SK-N-SH (cell line): ENCODE measurements around the gene CLASP2. TPM values are rescaled to one million over a fixed set of nuclear protein-coding genes. Genes with fewer than 3 reads are reported as not detected.
A peak's percentile ranks its signal among the peaks of the same experiment; 100 is the strongest.

Experiments used
- CTCF ChIA-PET: fragments of 300-600, 350-600 bp; formaldehyde crosslinking; extraction: SDS; loops from one replicate; lab custom pipeline; 2021; lab: Yijun Ruan, JAX
- POLR2A ChIA-PET: fragments of 350-600 bp; sonication (Branson Sonifier 250); formaldehyde crosslinking; extraction: SDS; loops from one replicate; lab custom pipeline; 2020; ENCODE audit warnings: antibody characterized with exemption, inconsistent platforms; lab: Yijun Ruan, JAX
- DNase-seq: peaks from one replicate; pipeline ENCODE4 v3.0.0; 2012
- H2AFZ ChIP-seq: fragments of 200-600 bp; sonication (generic); 2 replicates; pipeline ENCODE4 v1.8.1; 2016; ENCODE audit warnings: antibody characterized with exemption, mild to moderate bottlenecking, low read depth
- H3F3A ChIP-seq: fragments of 200-600 bp; sonication (generic); replicated peaks from 2 replicates; pipeline ENCODE3; 2016; ENCODE audit warnings: antibody characterized with exemption, mild to moderate bottlenecking; ENCODE audit not compliant: insufficient read depth
- H3K27ac ChIP-seq, 2 experiments: fragments of 200-500 bp in 1 of 2; fragments of 200-600 bp in 1 of 2; sonication (Bioruptor generic) in 1 of 2; sonication (generic), shearing (Covaris generic) in 1 of 2; 2 replicates each; pipeline versions ENCODE4 v1.5.1 to v1.6.1; 2014 to 2016; ENCODE audit warnings: low read depth in 2 of 2, inconsistent platforms in 1 of 2, low read length in 1 of 2, mild to moderate bottlenecking in 1 of 2, mixed read lengths in 1 of 2
- H3K27me3 ChIP-seq: fragments of 200-600 bp; sonication (generic), shearing (Covaris generic); 2 replicates; pipeline ENCODE4 v1.6.1; 2016; ENCODE audit warnings: mixed run types; ENCODE audit not compliant: insufficient read depth
- H3K36me3 ChIP-seq, 2 experiments: fragments of 200-500 bp in 1 of 2; fragments of 200-600 bp in 1 of 2; sonication (Bioruptor generic) in 1 of 2; sonication (generic) in 1 of 2; replicated peaks in 1 of 2; 2 replicates each; pipeline versions ENCODE3 to v1.5.1; 2014 to 2016; ENCODE audit warnings: low read length in 1 of 2, mild to moderate bottlenecking in 1 of 2; ENCODE audit not compliant: insufficient read depth in 2 of 2, control insufficient read depth in 1 of 2
- H3K4me1 ChIP-seq, 2 experiments: fragments of 200-500 bp in 1 of 2; fragments of 200-600 bp in 1 of 2; sonication (Bioruptor generic) in 1 of 2; sonication (generic), shearing (Covaris generic) in 1 of 2; 2 replicates each; pipeline versions ENCODE4 v1.5.1 to v1.6.1; 2014 to 2016; ENCODE audit warnings: low read depth in 1 of 2, low read length in 1 of 2, mixed run types in 1 of 2; ENCODE audit not compliant: insufficient read depth in 2 of 2, control insufficient read depth in 1 of 2
- H3K4me2 ChIP-seq: fragments of 200-600 bp; sonication (generic), shearing (Covaris generic); 2 replicates; pipeline ENCODE4 v1.6.1; 2017; ENCODE audit warnings: mixed run types
- H3K4me3 ChIP-seq, 2 experiments: fragments of 200-500 bp in 1 of 2; fragments of 200-600 bp in 1 of 2; sonication (Bioruptor generic) in 1 of 2; sonication (generic), shearing (Covaris generic) in 1 of 2; 2 replicates each; pipeline versions ENCODE4 v1.5.1 to v1.8.1; 2014 to 2016; ENCODE audit warnings: low read depth in 2 of 2, inconsistent platforms in 1 of 2, low read length in 1 of 2, mild to moderate bottlenecking in 1 of 2, mixed read lengths in 1 of 2, moderate library complexity in 1 of 2
- H3K79me2 ChIP-seq: fragments of 200-600 bp; sonication (generic); 2 replicates; pipeline ENCODE4 v1.8.1; 2017; ENCODE audit warnings: mild to moderate bottlenecking; ENCODE audit not compliant: insufficient read depth
- H3K9ac ChIP-seq: fragments of 200-600 bp; sonication (generic); 2 replicates; pipeline ENCODE4 v1.6.1; 2017; ENCODE audit warnings: mixed run types
- H3K9me2 ChIP-seq: fragments of 200-600 bp; sonication (generic); 2 replicates; pipeline ENCODE4 v1.6.1; 2017; ENCODE audit warnings: mixed run types
- H3K9me3 ChIP-seq: fragments of 200-600 bp; sonication (generic); 2 replicates; pipeline ENCODE4 v1.6.1; 2017; ENCODE audit warnings: mixed run types, mild to moderate bottlenecking, moderate library complexity
- H4K20me1 ChIP-seq: fragments of 200-600 bp; sonication (generic); 2 replicates; pipeline ENCODE4 v1.6.1; 2017; ENCODE audit warnings: mild to moderate bottlenecking, mixed run types; ENCODE audit not compliant: insufficient read depth
- FOSL2 ChIP-seq: IDR thresholded peaks from 2 replicates; pipeline ENCODE4 v1.4.0; 2012; ENCODE audit warnings: low read depth, mild to moderate bottlenecking, moderate library complexity, borderline replicate concordance
- FOXM1 ChIP-seq: IDR thresholded peaks from 2 replicates; pipeline ENCODE4 v1.4.0; 2012; ENCODE audit warnings: low read depth, mild to moderate bottlenecking
- JUND ChIP-seq: IDR thresholded peaks from 2 replicates; pipeline ENCODE4 v1.4.0; 2012
- POLR2AphosphoS5 ChIP-seq: IDR thresholded peaks from 2 replicates; pipeline ENCODE4 v1.6.1; 2012; ENCODE audit warnings: low read depth, low read length
- TAF1 ChIP-seq: IDR thresholded peaks from 2 replicates; pipeline ENCODE4 v1.6.1; 2012; ENCODE audit warnings: low read depth, mild to moderate bottlenecking, low read length, moderate library complexity, borderline replicate concordance
- WGBS: methylation state at CpG from one replicate; pipeline ENCODE4 v1.1.6; 2017; ENCODE audit warnings: low lambda C conversion rate; 5-methylcytosine and 5-hydroxymethylcytosine counted together
- polyA plus RNA-seq, 3 experiments: library from polyadenylated mRNA; depleted of rRNA; stranded (reverse); fragments of >200 nt; gene quantifications; 2 replicates each; pipeline ENCODE4 v1.2.3, GENCODE V29; 2012

The CLASP2 gene
- polyA plus RNA-seq, 1 of the 3 experiments (the other 2 are of a cell fraction) = 13.2 TPM

GRCh38 chr3:33578325-33579177 lies 139.5 kb downstream of the CLASP2 start:
- peak overlapping the region in 1 of 2 experiments; percentile 51 for H3K27ac ChIP-seq
- peak; percentile 15; the same call in 1 of the 2 replicates for TF ChIP-seq JUND
- peak; percentile 20; the same call in 1 of the 2 replicates for TF ChIP-seq FOSL2
- TF ChIP-seq TAF1 = no peak
- H2AFZ ChIP-seq = no peak overlapping the region
- H3K4me3 ChIP-seq = no peak overlapping the region
- WGBS = 48% methylated on average over 2 of the region's 2 CpGs
- peaks cover 11% of the 10 kb centered on the region for H3F3A ChIP-seq
- no peak overlapping the region for H3K4me2 ChIP-seq
- H3K9me3 ChIP-seq = no peaks in the 10 kb centered on the region
- no peak overlapping the region for H3K9ac ChIP-seq
- H3K4me1 ChIP-seq = peaks cover 0 to 9% of the 10 kb centered on the region in 2 experiments; a peak in 2 of 4 replicates
- H3K27me3 ChIP-seq = no peaks in the 10 kb centered on the region
- H4K20me1 ChIP-seq = no peaks in the 10 kb centered on the region
- ChIA-PET CTCF (no interaction called here), POLR2A (no interaction called here)
- H3K36me3 ChIP-seq = peaks cover 33 to 56% of the 10 kb centered on the region in 2 experiments
- H3K9me2 ChIP-seq = no peaks in the 10 kb centered on the region
- no peak for DNase-seq
- no peaks in the 10 kb centered on the region for H3K79me2 ChIP-seq

GRCh38 chr3:33577588-33577987 lies 140.5 kb downstream of the CLASP2 start:
- POLR2A ChIA-PET = no interaction called here
- Histone ChIP-seq H4K20me1 (no peaks in the 10 kb centered on the region), H3K4me1 (peaks cover 0 to 9% of the 10 kb centered on the region in 2 experiments; a peak in 2 of 4 replicates), H3K36me3 (peaks cover 37 to 57% of the 10 kb centered on the region in 2 experiments), H3K79me2 (no peaks in the 10 kb centered on the region), H3K9me3 (no peaks in the 10 kb centered on the region), H3K27me3 (no peaks in the 10 kb centered on the region), H3K9me2 (no peaks in the 10 kb centered on the region), H3K4me3 (no peak overlapping the region), H3K9ac (no peak overlapping the region), H3K27ac (no peak overlapping the region), H3F3A (peaks cover 11% of the 10 kb centered on the region), H2AFZ (no peak overlapping the region), H3K4me2 (no peak overlapping the region)
- TF ChIP-seq FOXM1 = no peak
- no peak for DNase-seq
- WGBS = 100% methylated on average over 1 of the region's 1 CpG
- CTCF ChIA-PET = no interaction called here

GRCh38 chr3:33577173-33577572 lies 140.9 kb downstream of the CLASP2 start:
- H3K27me3 ChIP-seq = no peaks in the 10 kb centered on the region
- H3K9me2 ChIP-seq = no peaks in the 10 kb centered on the region
- H3K4me3 ChIP-seq = no peak overlapping the region
- no peaks in the 10 kb centered on the region for H3K79me2 ChIP-seq
- POLR2A ChIA-PET = no interaction called here
- no peak overlapping the region for H3K4me2 ChIP-seq
- 92% methylated on average over 3 of the region's 3 CpGs for WGBS
- H3K27ac ChIP-seq = no peak overlapping the region
- peaks cover 36 to 61% of the 10 kb centered on the region in 2 experiments for H3K36me3 ChIP-seq
- no peaks in the 10 kb centered on the region for H4K20me1 ChIP-seq
- no peak for TF ChIP-seq POLR2AphosphoS5
- H3F3A ChIP-seq = peaks cover 11% of the 10 kb centered on the region
- H3K9ac ChIP-seq = no peak overlapping the region
- H3K4me1 ChIP-seq = peaks cover 0 to 9% of the 10 kb centered on the region in 2 experiments; a peak in 2 of 4 replicates
- H3K9me3 ChIP-seq = no peaks in the 10 kb centered on the region
- no peak for DNase-seq
- CTCF ChIA-PET = no interaction called here
- H2AFZ ChIP-seq = no peak overlapping the region
